IPS-18a (cell line): Measurements from ENCODE around the gene UBAP2L.

Experiments used
- H3K27ac ChIP-seq: one replicate; pipeline ENCODE4 v1.5.1; 2013; ENCODE audit warnings: low read length
- H3K27me3 ChIP-seq: one replicate; pipeline ENCODE4 v1.6.1; 2013; ENCODE audit warnings: mild to moderate bottlenecking, low read length; ENCODE audit not compliant: control insufficient read depth, insufficient read depth
- H3K36me3 ChIP-seq: one replicate; pipeline ENCODE4 v1.6.1; 2013; ENCODE audit warnings: low read depth, low read length; ENCODE audit not compliant: control insufficient read depth
- H3K4me1 ChIP-seq: one replicate; pipeline ENCODE4 v1.6.1; 2013; ENCODE audit warnings: low read depth, low read length; ENCODE audit not compliant: control insufficient read depth
- H3K4me3 ChIP-seq: one replicate; pipeline ENCODE4 v1.5.1; 2013; ENCODE audit warnings: low read length
- H3K9ac ChIP-seq: one replicate; pipeline ENCODE4 v1.6.1; 2013; ENCODE audit warnings: mild to moderate bottlenecking, low read length, moderate library complexity
- H3K9me3 ChIP-seq: one replicate; pipeline ENCODE4 v1.6.1; 2013; ENCODE audit warnings: low read depth, low read length; ENCODE audit not compliant: control insufficient read depth

UBAP2L gene, protein sequence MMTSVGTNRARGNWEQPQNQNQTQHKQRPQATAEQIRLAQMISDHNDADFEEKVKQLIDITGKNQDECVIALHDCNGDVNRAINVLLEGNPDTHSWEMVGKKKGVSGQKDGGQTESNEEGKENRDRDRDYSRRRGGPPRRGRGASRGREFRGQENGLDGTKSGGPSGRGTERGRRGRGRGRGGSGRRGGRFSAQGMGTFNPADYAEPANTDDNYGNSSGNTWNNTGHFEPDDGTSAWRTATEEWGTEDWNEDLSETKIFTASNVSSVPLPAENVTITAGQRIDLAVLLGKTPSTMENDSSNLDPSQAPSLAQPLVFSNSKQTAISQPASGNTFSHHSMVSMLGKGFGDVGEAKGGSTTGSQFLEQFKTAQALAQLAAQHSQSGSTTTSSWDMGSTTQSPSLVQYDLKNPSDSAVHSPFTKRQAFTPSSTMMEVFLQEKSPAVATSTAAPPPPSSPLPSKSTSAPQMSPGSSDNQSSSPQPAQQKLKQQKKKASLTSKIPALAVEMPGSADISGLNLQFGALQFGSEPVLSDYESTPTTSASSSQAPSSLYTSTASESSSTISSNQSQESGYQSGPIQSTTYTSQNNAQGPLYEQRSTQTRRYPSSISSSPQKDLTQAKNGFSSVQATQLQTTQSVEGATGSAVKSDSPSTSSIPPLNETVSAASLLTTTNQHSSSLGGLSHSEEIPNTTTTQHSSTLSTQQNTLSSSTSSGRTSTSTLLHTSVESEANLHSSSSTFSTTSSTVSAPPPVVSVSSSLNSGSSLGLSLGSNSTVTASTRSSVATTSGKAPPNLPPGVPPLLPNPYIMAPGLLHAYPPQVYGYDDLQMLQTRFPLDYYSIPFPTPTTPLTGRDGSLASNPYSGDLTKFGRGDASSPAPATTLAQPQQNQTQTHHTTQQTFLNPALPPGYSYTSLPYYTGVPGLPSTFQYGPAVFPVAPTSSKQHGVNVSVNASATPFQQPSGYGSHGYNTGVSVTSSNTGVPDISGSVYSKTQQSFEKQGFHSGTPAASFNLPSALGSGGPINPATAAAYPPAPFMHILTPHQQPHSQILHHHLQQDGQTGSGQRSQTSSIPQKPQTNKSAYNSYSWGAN

DNA sequence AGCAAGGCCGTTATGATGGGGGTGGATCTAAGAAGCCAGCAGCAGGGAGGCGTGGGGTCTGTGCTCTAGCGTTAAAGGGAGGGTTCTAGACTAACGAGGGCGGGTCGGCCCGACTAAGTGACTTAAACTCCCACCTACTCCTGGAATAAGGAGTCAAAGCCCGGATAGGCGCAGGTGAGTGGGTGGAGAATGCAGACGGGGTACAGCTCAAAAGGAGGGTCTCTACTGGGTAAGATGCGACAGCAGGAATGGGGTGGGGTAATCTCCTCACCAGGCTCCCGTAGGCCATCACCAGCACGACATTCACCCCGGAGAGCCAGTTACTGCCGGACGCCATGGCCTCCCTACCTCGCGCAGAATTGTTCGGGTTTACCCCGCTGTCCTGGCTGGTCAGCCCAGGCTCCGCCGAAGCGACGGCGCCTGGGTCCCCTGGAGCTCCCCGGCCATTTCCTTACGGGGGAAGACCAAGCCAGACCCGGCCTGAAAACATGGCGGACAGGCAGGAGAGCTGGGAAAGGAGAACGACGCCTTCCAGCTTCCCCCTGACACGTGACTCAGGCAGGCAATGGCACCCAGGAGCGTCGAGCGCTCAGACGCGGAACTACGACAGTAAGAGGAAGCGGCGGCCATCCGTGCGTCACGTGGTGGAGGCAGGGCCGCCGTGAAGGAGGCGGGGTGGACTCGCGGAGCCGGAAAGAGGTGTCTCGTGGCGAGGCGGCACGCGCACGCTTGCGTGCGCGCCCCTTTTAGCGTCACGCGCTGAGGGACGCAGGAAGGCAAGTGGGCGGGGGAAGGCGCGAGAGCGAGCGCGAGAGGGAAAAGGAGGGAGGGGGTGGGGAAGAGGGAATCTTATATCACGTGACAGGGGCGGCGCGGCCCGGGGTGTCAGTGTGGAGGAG, at the start of gene UBAP2L:
Gene UBAP2L, plus strand, starts transcription at position 885 of the 899 bp plus-strand sequence. CDS start 4,169 bp downstream, outside the sequence.
- Histone ChIP-seq H3K36me3 (peaks cover 37% of the 10 kb centered on the region), H3K4me3 (peak within 1 kb of the TSS; percentile 85), H3K9ac (peak within 1 kb of the TSS; percentile 99), H3K27ac (peak within 1 kb of the TSS; percentile 98), H3K27me3 (no peaks in the 10 kb centered on the region), H3K4me1 (peaks cover 15% of the 10 kb centered on the region), H3K9me3 (no peaks in the 10 kb centered on the region)

DNA sequence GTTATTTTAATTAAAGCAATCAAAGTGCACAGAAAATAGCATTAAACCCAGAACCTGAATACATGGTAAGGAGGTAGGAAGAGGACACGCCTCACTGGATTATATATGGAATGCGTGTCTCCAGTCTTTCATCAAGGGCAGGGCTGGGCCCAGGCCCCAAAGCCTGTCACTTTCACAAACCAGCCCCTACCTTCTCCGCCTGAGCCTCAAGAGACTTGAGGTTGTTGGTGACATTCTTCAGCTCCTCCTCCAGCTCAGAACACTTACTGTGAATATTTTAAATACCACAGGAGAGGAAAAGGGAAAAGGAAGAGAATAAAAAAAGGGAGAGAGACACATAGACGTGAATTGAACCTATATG, 49.6 kb upstream of the UBAP2L start:
- H3K4me1 ChIP-seq: no peaks in the 10 kb centered on the region
- no peak overlapping the region for H3K4me3 ChIP-seq
- peaks cover 80% of the 10 kb centered on the region for H3K36me3 ChIP-seq

DNA sequence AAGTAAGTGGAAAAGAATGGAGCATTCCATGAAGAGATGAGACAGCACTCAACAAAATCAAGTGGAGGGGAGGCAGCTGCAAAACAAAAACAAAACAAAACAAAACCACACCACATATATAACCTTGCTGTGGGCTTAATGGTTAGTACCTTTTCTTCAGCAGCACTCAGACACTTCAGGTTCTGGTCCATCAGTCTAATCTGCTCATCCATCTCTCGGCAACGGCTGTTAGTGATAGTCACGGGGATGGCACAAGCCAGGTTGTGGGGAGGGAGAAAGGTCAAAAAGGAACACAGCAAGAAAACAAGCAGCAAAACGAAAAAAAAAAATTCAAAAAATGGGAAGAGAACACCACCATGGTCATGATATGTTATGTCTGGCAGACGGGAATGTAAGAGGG, 48.9 kb upstream of the UBAP2L start:
- Histone ChIP-seq H3K27ac (no peak overlapping the region), H3K9me3 (no peaks in the 10 kb centered on the region), H3K9ac (no peak overlapping the region), H3K27me3 (no peaks in the 10 kb centered on the region), H3K4me3 (no peak overlapping the region), H3K36me3 (peaks cover 77% of the 10 kb centered on the region), H3K4me1 (no peaks in the 10 kb centered on the region)

More for the DNA sequence above, 49.6 kb upstream of the UBAP2L start:
- Histone ChIP-seq H3K27ac (no peak overlapping the region), H3K9ac (no peak overlapping the region), H3K9me3 (no peaks in the 10 kb centered on the region), H3K27me3 (no peaks in the 10 kb centered on the region)

DNA sequence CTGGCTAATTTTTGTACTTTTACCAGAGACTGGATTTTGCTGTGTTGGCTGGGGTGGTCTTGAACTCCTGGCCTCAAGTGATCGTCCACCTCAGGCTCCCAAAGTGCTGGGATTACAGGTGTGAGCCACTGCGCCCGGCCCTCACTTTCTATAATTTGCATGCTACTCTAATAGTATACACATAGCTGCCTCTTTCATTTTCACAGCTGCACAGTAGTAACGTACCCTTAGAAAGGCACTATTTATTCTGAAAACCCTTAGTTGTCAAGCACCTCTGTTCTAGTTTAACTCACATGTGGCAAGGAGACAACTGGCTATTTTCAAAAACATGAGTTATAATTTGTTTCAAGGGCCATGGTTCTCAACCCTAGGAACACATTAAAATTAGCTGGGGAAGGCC, 46.1 kb upstream of the UBAP2L start:
- Histone ChIP-seq H3K36me3 (peaks cover 62% of the 10 kb centered on the region), H3K9ac (no peak overlapping the region), H3K9me3 (no peaks in the 10 kb centered on the region), H3K27ac (no peak overlapping the region), H3K4me3 (no peak overlapping the region), H3K4me1 (peaks cover 12% of the 10 kb centered on the region), H3K27me3 (no peaks in the 10 kb centered on the region)

DNA sequence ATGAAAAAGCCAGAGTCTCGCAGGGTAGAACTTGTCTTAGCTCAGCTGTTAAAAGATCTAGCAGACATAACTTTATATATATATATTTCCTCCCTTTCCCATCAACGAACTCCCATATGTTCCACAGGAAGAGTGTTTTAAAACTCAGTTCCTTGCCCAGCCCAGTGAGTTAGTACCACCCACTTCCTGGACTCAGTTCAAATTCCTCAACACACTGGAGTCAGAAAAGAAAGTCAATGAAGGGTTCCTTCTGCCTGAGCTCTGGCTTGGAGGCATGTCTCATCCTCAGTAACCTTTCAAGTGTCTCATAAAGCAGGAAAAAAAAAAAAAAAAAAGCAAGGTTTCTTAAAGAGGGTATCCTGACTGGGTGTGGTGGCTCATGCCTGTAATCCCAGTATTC, 44.4 kb upstream of the UBAP2L start:
- Histone ChIP-seq H3K9ac (no peak overlapping the region), H3K27me3 (no peaks in the 10 kb centered on the region), H3K27ac (no peak overlapping the region), H3K9me3 (no peaks in the 10 kb centered on the region), H3K4me1 (peaks cover 18% of the 10 kb centered on the region), H3K4me3 (no peak overlapping the region), H3K36me3 (peaks cover 45% of the 10 kb centered on the region)

DNA sequence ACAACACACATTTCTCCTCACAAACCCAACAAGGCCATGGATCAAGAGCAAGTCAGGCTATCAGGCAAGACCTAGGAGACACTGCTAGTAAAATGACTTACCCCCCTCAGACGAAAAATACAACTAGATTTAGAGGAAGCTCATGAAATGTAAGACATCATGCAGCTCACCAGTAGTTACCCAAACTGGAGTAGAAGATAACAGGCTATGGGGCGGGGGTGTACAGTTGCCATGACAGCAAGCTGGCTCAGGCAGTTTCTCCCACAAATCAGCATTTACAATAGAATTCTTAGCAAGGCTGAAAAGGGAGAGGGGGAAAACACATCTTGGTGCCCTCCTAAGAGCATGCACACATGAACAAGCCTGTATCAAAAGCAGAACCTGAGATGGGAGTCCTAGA, 42.7 kb upstream of the UBAP2L start:
- Histone ChIP-seq H3K4me1 (peaks cover 18% of the 10 kb centered on the region), H3K4me3 (no peak overlapping the region), H3K27ac (no peak overlapping the region), H3K27me3 (no peaks in the 10 kb centered on the region), H3K36me3 (peaks cover 28% of the 10 kb centered on the region), H3K9ac (no peak overlapping the region), H3K9me3 (no peaks in the 10 kb centered on the region)

DNA sequence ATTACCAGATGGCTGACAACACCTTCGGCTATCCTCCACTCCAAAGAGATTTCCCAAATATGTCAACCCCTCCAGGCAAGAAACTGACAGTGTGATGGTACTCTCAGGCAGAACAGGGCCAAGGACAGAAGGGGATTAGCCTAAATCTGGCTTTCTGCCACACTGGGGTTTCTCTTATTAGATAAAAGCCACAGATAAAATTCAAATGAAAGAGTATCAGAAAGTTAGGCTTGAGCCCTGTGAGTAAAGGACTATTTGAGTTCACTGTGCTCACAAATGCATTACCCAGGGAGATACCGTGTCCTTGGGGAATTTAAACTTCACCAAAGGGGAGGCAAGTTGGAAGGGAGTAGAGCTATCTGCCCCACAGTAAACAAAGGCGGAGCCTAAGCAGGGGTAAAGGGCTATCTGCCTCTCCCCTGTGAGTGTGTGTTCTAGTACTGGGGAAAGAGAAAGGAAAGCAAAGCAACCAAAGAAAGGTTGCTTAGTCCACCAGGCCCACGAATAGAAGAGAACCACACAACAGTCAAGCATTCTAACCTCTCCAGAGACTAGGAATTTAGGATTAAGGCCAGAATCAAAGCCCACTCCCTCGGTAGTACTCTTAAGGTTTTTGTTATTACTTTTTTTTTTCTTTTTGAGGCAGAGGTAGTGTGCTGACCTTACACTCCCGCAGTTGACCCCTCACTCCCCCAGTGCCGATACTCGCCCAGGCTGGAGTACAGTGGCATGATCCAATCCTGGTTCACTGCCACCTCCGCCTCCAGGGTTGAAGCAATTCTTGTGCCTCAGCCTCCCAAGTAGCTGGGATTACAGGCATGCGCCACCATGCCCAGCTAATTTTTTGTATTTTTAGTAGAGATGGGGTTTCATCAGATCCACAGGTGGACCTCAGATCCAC, 41.6 kb upstream of the UBAP2L start:
- no peak overlapping the region for H3K4me3 ChIP-seq
- H3K27me3 ChIP-seq: no peaks in the 10 kb centered on the region
- H3K9me3 ChIP-seq: no peaks in the 10 kb centered on the region
- no peak overlapping the region for H3K9ac ChIP-seq
- H3K4me1 ChIP-seq: peaks cover 18% of the 10 kb centered on the region
- H3K36me3 ChIP-seq: peaks cover 27% of the 10 kb centered on the region
- H3K27ac ChIP-seq: no peak overlapping the region

DNA sequence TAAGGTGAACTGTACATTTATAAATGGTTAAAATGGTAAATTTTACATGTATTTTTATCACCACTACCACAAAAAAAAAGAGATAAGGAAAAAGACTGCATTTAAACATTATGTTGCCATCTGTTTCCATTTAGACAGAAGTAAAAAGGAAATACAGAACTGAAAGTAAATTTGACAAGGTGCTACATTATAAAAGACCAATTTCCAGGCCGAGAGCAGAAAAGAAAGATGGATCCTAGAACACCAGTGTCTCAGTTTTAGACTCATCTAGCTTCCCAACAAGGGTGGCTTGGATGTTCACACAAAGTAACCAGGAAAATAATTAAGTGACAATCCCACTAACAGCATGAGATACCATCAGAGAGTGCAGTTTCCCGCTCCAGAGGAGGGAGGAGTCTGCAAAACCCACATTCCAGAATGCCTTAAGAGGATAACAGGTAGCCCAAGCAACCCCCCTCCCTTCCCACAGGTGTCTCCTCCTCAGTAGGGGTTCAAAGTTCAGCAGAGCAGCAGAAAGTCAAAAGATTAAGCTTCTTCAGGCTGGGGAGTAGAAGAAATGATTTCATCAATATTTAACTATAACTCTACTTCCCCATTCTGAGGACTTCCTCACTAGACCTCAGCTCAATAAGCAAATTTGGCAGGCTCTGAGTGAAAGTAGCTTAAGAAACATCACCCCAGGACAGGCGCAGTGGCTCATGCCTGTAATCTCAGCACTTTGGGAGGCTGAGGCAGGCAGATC, 40.6 kb upstream of the UBAP2L start:
- H3K27ac ChIP-seq: no peak overlapping the region
- H3K36me3 ChIP-seq: peaks cover 21% of the 10 kb centered on the region

DNA sequence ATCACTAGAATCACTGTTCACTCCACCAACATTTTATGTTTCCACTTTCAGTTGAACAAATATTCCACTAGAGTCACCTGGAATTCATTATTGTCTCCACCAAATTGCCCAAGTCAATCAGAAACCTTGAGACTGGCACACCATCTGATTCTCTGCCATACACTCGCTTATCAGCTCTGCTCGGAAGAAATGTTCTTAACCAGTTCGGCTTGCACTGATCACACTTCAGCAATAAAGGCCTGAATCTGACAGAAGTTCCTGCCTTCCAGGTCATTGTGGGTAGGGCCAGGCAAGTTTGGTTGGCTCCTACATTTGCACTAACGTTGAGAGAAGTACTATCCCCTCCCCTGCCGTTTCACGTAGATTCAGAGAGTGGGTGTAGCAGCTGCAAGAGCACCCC, 38.8 kb upstream of the UBAP2L start:
- Histone ChIP-seq H3K4me3 (peak overlapping the region; percentile 97), H3K9me3 (no peaks in the 10 kb centered on the region), H3K9ac (peak overlapping the region; percentile 76), H3K27ac (peak overlapping the region; percentile 44), H3K4me1 (peaks cover 32% of the 10 kb centered on the region), H3K27me3 (no peaks in the 10 kb centered on the region), H3K36me3 (peaks cover 9% of the 10 kb centered on the region)

More for the DNA sequence above, 40.6 kb upstream of the UBAP2L start:
- peaks cover 18% of the 10 kb centered on the region for H3K4me1 ChIP-seq
- H3K27me3 ChIP-seq: no peaks in the 10 kb centered on the region
- H3K9me3 ChIP-seq: no peaks in the 10 kb centered on the region
- H3K9ac ChIP-seq: no peak overlapping the region
- peak overlapping the region; percentile 14 for H3K4me3 ChIP-seq
